Measurements from ENCODE around the gene TTC23.

TTC23 gene, protein sequence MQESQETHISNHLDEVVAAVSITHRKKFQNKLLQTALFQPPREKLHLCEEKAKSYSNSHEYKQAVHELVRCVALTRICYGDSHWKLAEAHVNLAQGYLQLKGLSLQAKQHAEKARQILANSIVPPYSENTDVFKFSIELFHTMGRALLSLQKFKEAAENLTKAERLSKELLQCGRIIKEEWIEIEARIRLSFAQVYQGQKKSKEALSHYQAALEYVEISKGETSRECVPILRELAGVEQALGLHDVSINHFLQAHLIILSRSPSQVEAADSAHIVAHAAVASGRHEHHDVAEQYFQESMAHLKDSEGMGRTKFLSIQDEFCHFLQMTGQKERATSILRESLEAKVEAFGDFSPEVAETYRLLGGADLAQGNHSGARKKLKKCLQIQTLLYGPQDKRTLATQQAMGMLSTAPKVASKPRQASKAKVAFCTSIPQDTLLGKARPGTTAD

DNA sequence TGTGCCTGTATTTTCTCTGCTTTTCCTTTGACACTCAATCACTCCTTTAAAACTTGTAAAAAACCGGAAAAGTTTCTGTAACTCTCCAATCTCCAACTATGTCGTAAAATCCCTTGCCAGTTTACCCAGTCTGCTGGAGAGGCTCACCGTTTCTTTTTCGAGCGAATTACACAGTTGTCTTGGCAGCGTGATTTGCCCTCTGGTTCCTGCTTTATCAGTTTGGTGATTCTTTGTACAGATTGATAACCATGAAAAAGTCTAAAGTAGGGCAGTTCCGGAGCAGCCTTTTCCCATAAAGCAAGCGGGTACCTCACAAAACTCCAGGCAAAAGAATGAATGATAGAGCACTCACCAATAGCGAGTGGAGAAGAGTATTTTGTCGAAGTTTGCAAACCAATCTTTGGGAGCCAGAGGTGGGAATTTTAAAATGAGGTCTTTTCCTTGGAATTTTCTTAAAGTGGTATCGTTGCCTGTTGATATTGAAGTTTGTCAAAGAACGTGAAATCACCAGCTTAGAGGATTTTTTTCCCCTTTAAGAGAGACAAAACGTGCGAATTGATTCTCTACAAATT lies at the start of gene TTC23:
Gene TTC23, minus strand, starts transcription at position 312 of the 572 bp plus-strand sequence. CDS start 20,869 bp downstream, outside the sequence.
- peak; percentile 71 for DNase-seq (ENCODE audit: low read depth, low spot score)

DNA sequence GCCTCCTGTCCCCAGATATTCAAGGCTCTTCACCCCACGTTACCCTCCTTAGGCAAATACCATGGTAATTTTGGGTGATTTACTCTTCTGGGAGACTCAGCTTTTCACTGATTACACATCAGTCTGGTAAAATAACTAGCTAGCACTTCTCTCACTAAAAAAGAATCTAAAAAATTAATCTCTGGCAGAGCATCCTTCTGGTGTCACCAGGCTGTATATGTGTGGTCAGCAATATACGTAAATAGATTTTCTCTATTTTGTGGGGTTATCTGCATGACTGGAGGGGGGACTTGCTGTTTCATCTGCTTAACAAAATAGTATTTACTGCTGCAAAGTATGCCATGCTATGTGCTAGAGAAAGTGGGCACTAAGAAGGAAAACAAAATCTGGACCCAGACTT lies 47.0 kb upstream of the TTC23 start:
- no peak for DNase-seq (ENCODE audit: low read depth, low spot score)

DNA sequence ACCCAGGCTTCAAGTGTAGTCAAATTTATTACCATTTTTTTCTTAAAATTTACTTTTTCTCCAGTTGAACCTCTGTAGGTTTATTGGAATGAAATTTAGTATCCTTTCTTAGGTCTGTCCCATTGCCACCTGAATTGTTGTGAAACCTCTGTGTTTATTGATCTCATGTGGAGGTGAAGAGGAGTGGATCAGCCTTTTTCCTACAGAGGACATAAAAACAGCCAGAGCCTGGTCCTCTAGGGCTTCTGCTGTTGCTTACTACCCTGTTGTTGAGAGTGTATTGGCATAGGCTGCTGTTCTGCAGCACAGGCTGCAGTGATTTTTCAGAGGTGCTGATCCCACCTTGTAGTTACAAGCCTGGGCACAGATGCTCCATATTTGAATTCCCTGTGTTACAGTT lies 46.5 kb upstream of the TTC23 start:
- DNase-seq (ENCODE audit: low read depth, low spot score): no peak

DNA sequence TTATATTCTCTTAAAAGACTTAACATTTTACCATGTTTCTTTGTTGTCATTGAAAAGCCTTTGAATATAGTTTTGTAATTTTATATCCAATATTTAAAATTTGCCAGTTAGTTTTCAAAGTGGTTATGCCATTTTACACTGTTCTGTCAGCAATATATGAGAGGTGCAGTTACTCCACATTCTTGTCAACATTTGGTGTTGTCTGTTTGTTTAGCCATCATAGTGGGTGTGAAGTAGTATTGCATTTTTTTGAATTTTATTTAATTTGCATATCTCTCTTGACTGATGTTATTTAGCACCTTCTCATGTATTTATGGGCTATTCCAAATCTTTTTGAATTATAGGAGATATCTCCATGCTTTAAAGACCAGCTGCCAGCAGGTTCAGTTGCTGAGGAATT lies 42.3 kb upstream of the TTC23 start:
- no peak for DNase-seq (ENCODE audit: low read depth, low spot score)

DNA sequence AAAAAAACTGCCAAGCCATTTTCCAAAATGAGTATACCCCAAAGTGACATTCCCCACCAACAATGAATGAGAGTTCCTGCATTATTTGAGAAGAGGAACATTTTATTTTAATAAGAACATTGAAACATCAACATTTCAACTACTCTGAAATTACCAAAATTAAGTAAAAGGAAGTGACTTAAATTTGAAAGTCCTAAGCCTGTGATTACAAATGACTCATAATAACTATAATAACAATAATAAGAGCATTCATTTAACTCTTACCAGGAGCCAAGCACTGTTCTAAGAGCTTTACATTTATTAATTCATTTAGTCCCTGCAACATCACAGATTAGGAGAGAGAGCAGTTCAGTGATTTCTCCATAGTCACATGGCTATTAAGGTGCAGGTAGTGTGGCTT lies 34.3 kb upstream of the TTC23 start:
- no peak for DNase-seq (ENCODE audit: low read depth, low spot score)

DNA sequence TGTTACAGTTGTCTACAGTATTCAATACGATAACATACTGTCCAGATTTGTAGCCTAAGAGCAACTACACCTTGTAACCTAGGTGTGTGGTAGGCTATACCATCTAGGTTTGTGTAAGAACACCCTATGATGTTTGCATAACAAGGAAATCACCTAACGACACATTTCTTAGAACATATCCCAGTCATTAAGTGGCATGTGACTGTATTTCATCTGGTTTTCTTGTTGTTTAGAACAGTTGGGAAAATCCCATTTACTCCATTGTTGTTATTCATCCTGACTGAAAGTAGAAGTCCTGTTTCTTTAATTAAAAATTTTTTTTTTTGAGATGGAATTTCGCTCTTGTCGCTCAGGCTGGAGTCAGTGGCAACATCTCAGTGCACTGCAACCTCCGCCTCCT lies 33.2 kb upstream of the TTC23 start:
- no peak for DNase-seq (ENCODE audit: low read depth, low spot score)

DNA sequence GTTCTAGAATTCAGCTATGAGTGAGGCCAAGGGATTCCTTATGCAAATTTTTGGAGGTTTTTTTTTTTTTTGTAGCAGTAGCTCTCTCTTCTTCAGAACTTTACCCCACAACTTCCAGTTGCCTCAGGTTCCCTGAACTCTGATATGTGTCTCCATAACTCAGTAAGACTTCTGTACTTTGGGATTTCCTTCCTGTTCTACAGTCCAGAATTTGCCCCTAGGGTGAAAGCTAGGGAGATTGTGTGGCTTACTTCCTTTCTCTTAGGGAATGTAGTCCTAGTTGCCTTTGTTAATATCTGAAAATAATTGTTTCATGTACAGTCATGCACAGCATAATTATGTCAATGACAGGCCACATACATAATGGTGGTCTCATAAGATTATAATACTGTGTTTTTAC lies 32.7 kb upstream of the TTC23 start:
- no peak for DNase-seq (ENCODE audit: low read depth, low spot score)

DNA sequence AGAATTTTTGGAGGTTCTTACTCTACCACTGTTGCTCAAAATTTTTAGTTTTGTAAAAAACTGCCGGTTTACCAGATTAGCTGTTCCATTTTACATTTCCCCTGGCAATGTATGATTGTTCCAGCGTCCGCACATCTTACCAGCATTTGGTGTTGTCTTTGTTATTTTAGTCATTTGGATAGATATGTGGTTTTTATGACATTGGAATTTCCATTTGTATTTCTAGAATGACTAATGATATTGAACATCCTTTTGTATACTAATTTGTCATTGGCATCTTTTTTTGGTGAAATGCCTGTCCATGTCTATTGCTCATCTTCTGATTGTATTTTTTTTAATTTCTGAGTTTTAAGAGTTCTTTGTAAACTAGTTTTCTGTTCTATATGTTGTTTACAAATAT lies 30.4 kb upstream of the TTC23 start:
- DNase-seq (ENCODE audit: low read depth, low spot score): no peak

DNA sequence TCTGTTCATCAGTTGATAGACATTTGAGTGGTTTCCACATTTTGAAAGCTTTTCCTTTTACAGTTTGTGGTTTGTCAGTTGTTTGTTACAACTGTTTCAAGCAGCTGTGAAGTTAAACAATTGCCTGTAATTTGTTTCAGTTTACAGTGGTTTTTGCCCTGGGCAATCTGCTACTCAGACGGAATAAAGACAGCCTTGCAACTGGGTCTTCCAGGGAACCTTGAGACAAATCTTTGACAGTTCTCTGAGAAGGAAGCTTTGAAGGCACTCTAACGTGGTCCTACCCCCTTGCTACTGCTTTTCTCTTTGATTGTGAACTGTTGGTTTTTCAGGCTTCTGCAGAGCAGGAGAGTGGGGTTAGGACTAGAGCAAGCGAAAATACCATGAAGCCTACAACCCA lies 29.9 kb upstream of the TTC23 start:
- DNase-seq (ENCODE audit: low read depth, low spot score): no peak

DNA sequence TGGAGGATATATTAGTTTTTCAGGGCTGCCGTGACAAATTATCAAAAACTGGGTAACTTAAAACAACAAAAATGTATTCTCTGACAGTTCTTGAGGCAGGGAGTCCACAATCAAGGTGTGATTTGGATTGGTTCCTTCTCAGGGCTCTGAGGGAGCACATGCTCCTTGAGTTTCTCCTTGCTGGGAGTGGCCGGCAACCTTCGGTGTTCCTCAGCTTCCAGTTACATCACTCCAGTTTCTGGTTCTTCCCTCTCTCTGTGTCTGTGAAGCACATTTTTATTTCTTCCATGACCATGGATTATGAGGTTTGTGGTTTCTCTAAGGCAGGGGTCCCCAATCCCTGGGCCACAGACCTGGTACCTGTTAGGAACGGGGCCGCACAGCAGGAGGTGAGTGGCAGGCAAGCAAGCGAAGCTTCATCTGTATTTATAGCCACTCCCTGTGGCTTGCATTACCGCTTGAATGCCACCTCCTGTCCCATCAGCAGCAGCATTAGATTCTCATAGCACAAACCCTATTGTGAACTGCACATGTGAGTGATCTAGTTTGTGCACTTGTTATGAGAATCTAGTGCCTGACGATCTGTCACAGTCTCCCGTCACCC lies 26.2 kb upstream of the TTC23 start:
- no peak for DNase-seq (ENCODE audit: low read depth, low spot score)

DNA sequence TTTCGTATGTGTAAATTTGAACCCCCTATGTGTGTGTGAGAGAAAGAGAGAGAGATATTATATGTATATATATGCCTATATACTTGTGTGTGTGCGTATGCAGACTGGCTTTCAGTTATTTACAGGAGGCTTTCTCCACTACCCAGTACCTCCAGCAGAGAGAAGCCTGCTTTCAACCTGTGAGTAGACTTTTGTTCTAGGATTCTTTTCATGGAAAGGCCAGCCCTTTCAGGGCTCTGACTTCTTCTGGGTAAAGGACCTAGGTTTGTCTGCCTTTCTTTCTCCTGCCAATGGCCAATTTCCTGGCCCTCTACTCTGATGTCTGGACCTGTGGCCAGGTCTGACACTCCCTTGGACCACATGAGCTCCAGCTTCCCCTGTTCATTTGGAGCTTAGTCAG lies 25.7 kb upstream of the TTC23 start:
- DNase-seq (ENCODE audit: low read depth, low spot score): no peak

DNA sequence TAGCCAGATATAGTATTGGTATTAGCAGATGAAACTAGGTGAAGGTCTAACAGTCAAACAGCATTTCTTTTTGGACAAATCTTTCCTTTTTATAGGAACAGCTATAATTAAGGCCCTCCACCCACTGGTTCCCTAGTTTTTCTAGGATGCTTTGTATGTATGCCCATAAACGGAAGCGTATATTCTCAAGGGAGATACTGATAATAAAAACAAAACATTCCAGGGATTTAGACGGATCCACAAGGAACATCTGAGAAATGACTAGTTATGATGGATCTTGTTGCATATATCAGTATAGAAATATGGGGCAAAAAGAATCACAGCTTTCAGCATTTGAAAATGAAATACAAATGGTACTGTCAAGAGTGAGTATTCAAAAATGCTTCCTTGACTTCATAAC lies 24.4 kb upstream of the TTC23 start:
- no peak for DNase-seq (ENCODE audit: low read depth, low spot score)

DNA sequence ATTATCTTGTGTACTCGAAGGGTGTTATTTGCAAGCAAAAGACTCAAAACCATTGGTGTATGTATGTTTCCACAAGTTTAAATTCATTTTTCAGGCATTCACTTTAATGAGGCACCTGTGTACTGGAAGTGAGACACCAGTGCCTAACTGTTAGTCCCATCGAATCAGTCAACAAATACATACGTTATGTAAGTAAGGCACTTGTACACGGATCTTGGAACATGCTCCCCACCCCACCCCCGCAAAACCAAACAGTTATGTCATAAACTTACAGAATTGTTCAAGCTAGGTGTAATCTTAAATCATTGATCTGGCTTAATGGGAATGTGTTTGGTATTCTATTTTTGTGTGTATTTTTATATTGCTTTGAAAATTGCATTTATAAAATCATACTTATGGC lies 19.1 kb upstream of the TTC23 start:
- DNase-seq (ENCODE audit: low read depth, low spot score): no peak

DNA sequence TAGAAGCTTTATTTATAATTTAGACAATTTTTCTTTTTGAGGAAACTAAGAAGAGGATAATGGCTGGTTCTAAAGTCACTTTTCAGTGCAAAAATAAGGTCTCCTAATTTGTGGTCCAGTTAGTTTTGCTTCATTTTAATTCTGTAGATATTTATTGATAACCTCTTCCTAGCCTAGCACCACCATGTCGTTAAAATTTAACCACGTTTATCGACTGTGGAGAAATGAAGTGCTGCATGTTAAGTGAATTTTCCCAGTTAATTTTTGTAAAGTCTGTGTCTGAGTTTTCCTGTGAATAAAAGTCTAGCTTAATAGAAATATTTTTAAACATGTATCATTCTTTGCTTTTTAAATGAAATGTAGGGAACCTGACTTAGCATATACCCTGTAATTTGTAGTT lies 18.6 kb upstream of the TTC23 start:
- DNase-seq (ENCODE audit: low read depth, low spot score): no peak

DNA sequence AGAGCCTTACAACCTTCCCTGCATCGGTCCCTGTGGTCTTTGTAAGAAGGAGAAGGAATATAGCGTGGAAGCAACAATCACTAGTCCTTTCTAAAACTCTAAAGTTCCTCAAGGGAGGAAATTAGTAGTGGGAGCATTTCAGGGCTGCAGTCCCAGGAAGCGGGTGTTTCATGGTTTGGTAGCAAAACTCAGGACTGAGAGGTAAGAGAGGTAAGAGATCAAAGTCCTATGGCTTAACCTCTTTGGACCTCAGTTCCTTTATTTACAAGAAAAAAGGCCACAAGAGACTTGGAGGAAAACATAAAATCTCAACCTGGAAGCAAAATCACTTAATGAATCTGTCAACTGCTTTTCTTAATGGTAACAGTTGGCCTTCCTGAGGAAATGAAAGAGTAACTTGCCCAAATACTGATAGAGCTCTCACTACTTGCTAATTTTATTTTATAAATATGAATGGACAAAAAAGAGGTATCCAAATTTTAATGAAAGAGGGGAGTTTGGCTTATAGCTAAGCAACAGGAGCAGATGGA lies 16.2 kb upstream of the TTC23 start:
- no peak for DNase-seq (ENCODE audit: low read depth, low spot score)

DNA sequence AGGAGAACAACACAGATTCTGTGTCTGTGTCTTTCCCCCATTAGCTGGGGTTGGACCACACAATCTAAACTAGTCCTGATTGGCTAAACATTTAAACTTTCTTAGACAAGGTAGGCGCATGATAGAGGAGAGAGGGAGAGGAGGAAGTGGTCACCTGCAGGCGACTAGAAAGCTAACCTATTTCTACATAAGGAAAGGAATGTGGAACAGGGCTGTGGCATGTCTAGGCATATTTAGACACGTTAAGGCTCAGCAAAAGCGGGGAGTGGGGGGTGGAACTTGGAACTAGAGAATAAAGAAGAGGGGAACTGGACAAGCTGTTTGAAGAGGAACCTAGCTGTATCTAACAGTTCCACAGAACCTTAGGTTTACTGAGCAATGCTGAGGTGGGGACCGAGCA lies 14.7 kb upstream of the TTC23 start:
- DNase-seq (ENCODE audit: low read depth, low spot score): no peak

DNA sequence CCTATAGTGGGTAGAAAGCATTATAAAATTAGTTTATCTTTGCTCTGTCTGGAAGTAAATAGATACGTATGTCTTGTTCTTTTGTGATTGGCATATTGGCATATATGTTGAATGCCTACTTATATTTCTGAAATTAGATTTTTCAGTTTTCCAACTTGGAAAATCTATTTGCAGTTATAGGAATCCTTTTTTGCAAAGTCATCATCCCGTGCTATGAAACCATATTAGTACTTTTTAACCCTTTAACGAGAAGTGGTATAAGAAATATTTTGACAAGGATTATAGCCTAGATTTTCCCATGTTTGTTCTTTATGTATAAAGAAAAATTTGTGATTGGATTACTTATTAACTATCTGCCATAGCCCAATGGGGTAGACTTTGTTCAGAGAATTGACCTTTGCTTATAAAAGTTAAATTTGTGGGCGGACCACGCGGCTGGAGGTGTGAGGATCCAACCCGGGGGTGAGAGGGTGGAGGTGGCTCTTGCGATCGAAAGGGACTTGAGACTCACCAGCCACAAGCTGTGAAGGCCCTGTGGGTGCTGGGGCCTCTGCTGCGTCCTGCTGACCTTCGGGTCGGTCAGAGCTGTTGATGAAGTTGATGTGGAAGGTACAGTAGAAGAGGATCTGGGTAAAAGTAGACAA lies 7.8 kb upstream of the TTC23 start:
- no peak for DNase-seq (ENCODE audit: low read depth, low spot score)

DNA sequence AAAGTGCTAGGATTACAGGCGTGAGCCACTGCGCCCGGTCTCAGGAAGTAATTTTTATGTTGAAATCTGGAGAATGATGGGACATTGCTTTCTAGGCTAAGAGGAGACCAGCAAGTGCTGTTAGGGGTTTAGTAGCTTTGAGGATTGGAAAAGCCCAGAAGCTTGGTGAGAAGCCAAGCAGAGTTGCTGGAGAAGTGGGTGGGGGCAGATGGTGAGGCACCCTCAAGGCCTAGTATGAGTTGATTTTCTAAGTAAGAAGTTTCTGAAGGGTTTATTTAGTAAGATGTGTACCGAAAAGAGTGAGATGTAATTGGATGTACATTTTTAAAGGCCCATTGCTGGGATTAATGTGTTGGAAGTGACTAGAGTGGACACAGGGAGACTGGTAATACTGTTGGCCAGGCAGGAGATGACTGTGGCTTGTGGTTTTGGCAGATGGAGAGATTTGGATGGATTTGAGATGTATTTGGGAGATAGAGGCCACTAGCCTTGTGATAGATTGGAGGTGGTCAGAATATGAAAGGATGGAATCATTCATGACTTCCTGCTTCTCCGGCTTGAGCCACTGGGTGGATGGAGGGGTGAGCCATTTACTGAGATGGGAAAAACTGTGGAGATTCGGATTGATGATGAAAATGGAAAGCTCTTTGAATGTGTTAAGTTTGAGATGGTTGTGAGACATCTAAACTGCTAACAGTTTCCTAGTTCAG lies 4.2 kb upstream of the TTC23 start:
- DNase-seq (ENCODE audit: low read depth, low spot score): no peak

DNA sequence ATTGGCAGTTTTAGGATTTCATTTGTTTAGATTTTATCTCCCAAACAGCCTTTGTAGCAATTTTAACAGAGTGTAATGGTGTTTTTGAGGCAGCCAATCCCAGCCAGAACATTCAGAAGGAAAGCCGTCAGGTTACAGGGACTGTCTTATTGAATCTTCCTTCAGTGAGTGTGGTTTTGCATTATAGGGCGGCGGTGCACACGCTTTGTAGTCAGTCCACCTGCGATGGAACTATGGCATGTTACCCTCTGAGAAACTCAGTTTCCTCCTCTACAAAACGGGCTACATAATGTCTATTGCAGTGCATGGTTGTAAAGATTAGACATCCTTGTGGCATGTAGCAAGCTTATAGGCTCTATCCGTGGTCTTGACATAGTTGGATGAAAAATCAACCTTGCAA lies 2.9 kb upstream of the TTC23 start:
- no peak for DNase-seq (ENCODE audit: low read depth, low spot score)

DNA sequence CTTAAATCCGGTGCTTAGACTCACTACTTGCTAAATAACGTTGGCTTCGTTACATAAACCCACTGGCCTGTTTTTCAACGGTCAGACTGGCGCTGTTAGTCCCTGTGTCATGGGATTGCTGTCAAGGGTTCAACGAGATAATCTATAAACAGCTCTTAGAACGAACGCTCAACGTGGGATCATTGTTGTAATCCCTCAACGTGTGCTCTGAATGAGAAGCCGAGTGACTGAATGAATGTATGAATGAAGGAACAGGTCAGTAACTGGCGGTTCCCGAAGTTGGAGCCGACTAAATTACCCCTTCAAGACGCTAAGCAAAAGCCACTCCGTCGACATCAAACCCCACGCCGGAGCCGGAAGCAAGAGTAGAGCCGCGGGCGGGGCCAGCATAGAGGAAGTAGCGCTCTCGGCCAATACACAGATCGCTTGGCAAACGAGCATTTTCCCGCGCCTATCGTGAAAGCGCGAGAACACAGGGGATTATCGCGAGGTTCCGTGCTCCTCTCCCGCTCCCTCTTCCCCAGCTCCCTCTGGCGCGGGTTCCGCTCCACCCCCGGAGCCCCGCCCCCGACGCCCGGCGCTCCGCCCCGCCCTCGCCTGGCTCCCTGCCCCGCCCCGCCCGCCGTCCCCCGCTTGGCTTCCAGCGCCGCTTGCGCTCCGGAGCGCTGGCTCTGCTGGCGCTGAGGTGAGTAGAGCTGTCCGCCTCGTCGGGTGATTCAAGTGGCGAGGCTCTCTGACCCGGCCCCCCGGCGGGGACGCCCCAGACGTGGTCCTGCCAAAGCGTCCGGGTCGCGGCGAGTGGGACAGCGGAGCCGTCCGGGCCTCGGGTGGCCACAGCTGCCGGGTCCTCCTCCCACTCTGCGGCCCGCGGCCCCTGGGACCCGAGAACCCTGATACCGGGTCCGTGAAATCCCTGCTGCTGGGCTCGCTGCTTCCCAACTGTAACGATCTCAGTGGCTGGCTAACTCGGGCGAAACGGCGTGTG lies 1.8 kb upstream of the TTC23 start, which contains the start of gene LRRC28:
Gene LRRC28, plus strand, starts transcription at position 625 of the 985 bp plus-strand sequence. CDS start 4,477 bp downstream, outside the sequence.
- peak; percentile 97 for DNase-seq (ENCODE audit: low read depth, low spot score)

All from smooth muscle cell of the brain vasculature (primary cell).